Duodenal mucosa (tissue), 2 donors: ENCODE results near the gene SHH.

Experiments used
- H3K27ac ChIP-seq: one replicate; pipeline ENCODE4 v1.7.0; 2013; ENCODE audit warnings: low read depth, low read length
- H3K27me3 ChIP-seq, 2 donors: one replicate each; pipeline ENCODE4 v1.7.0; 2013; ENCODE audit warnings: low read length in 2 of 2, control low read depth in 1 of 2; ENCODE audit not compliant: insufficient read depth in 2 of 2, control insufficient read depth in 1 of 2
- H3K36me3 ChIP-seq, 2 donors: one replicate each; pipeline ENCODE4 v1.7.0; 2013; ENCODE audit warnings: low read length in 2 of 2, control low read depth in 1 of 2; ENCODE audit not compliant: insufficient read depth in 2 of 2, control insufficient read depth in 1 of 2
- H3K4me1 ChIP-seq, 2 donors: one replicate each; pipeline ENCODE4 v1.7.0; 2013; ENCODE audit warnings: low read length in 2 of 2, control low read depth in 1 of 2; ENCODE audit not compliant: insufficient read depth in 2 of 2, control insufficient read depth in 1 of 2
- H3K4me3 ChIP-seq, 2 donors: one replicate each; pipeline ENCODE4 v1.7.0; 2013; ENCODE audit warnings: low read length in 2 of 2, low read depth in 1 of 2
- H3K9ac ChIP-seq, 2 donors: one replicate each; pipeline ENCODE4 v1.7.0; 2013; ENCODE audit warnings: low read length in 2 of 2, low read depth in 1 of 2
- H3K9me3 ChIP-seq, 2 donors: one replicate each; pipeline ENCODE4 v1.7.0; 2013; ENCODE audit warnings: low read length in 2 of 2, control low read depth in 1 of 2; ENCODE audit not compliant: control insufficient read depth in 1 of 2

SHH gene

GRCh38 chr7:155766966-155767916 is 45.0 kb downstream of the SHH start:
- peaks cover 56 to 84% of the 10 kb centered on the region in 2 donors for H3K36me3 ChIP-seq
- no peaks in the 10 kb centered on the region for H3K9me3 ChIP-seq
- peaks cover 9 to 13% of the 10 kb centered on the region in 2 donors for H3K4me1 ChIP-seq

GRCh38 chr7:155766386-155766785 is 45.9 kb downstream of the SHH start:
- H3K36me3 ChIP-seq = peaks cover 60 to 79% of the 10 kb centered on the region in 2 donors
- H3K9ac ChIP-seq = no peak overlapping the region
- H3K27me3 ChIP-seq = no peaks in the 10 kb centered on the region
- peaks cover 9 to 15% of the 10 kb centered on the region in 2 donors for H3K4me1 ChIP-seq
- H3K4me3 ChIP-seq = no peak overlapping the region
- H3K9me3 ChIP-seq = no peaks in the 10 kb centered on the region
- no peak overlapping the region for H3K27ac ChIP-seq

More at GRCh38 chr7:155766966-155767916, 45.0 kb downstream of the SHH start:
- no peaks in the 10 kb centered on the region for H3K27me3 ChIP-seq
- H3K27ac ChIP-seq = no peak overlapping the region
- H3K4me3 ChIP-seq = no peak overlapping the region
- H3K9ac ChIP-seq = no peak overlapping the region

GRCh38 chr7:155765458-155765857 is 46.8 kb downstream of the SHH start:
- Histone ChIP-seq H3K4me1 (peaks cover 9 to 15% of the 10 kb centered on the region in 2 donors), H3K27ac (no peak overlapping the region), H3K9me3 (no peaks in the 10 kb centered on the region), H3K36me3 (peaks cover 60 to 70% of the 10 kb centered on the region in 2 donors), H3K4me3 (no peak overlapping the region), H3K27me3 (no peaks in the 10 kb centered on the region), H3K9ac (no peak overlapping the region)

GRCh38 chr7:155764438-155764793 is 47.8 kb downstream of the SHH start:
- Histone ChIP-seq H3K9ac (no peak overlapping the region), H3K27me3 (no peaks in the 10 kb centered on the region), H3K4me1 (peaks cover 9 to 22% of the 10 kb centered on the region in 2 donors), H3K36me3 (peaks cover 54 to 68% of the 10 kb centered on the region in 2 donors), H3K27ac (no peak overlapping the region), H3K4me3 (no peak overlapping the region), H3K9me3 (no peaks in the 10 kb centered on the region)

- Histone ChIP-seq H3K27me3 (no peaks in the 10 kb centered on the region), H3K27ac (no peak overlapping the region), H3K9me3 (no peaks in the 10 kb centered on the region), H3K4me3 (no peak overlapping the region), H3K9ac (no peak overlapping the region), H3K36me3 (peaks cover 51 to 63% of the 10 kb centered on the region in 2 donors), H3K4me1 (peaks cover 9 to 22% of the 10 kb centered on the region in 2 donors)
Measured at GRCh38 chr7:155763691-155764437, 48.4 kb downstream of the SHH start.

- Histone ChIP-seq H3K4me1 (peaks cover 9 to 22% of the 10 kb centered on the region in 2 donors), H3K9me3 (no peaks in the 10 kb centered on the region), H3K4me3 (no peak overlapping the region), H3K9ac (no peak overlapping the region), H3K27me3 (no peaks in the 10 kb centered on the region), H3K27ac (no peak overlapping the region), H3K36me3 (peaks cover 53 to 66% of the 10 kb centered on the region in 2 donors)
Measured at GRCh38 chr7:155763122-155763521, 49.1 kb downstream of the SHH start.

- H3K9me3 ChIP-seq = no peaks in the 10 kb centered on the region
- no peak overlapping the region for H3K9ac ChIP-seq
- no peak overlapping the region for H3K4me3 ChIP-seq
- H3K36me3 ChIP-seq = peaks cover 50 to 61% of the 10 kb centered on the region in 2 donors
- H3K27ac ChIP-seq = no peak overlapping the region
- no peaks in the 10 kb centered on the region for H3K27me3 ChIP-seq
- H3K4me1 ChIP-seq = peaks cover 9 to 22% of the 10 kb centered on the region in 2 donors
Measured at GRCh38 chr7:155762655-155763054, 49.6 kb downstream of the SHH start.

GRCh38 chr7:155762036-155762435 is 50.2 kb downstream of the SHH start:
- H3K4me1 ChIP-seq = peaks cover 9 to 22% of the 10 kb centered on the region in 2 donors
- no peak overlapping the region for H3K4me3 ChIP-seq
- no peak overlapping the region for H3K27ac ChIP-seq
- peaks cover 45 to 55% of the 10 kb centered on the region in 2 donors for H3K36me3 ChIP-seq
- no peak overlapping the region for H3K9ac ChIP-seq
- no peaks in the 10 kb centered on the region for H3K9me3 ChIP-seq
- no peaks in the 10 kb centered on the region for H3K27me3 ChIP-seq

- Histone ChIP-seq H3K36me3 (peaks cover 42 to 51% of the 10 kb centered on the region in 2 donors), H3K9ac (no peak overlapping the region), H3K27ac (no peak overlapping the region), H3K4me3 (no peak overlapping the region), H3K4me1 (peaks cover 9 to 31% of the 10 kb centered on the region in 2 donors), H3K27me3 (no peaks in the 10 kb centered on the region), H3K9me3 (no peaks in the 10 kb centered on the region)
Measured at GRCh38 chr7:155761162-155761561, 51.1 kb downstream of the SHH start.
